Upper lobe of left lung (tissue), 6 donors: ENCODE results near the gene GRK5. TPM values are rescaled to one million over a fixed set of nuclear protein-coding genes. Genes with fewer than 3 reads are reported as not detected.
A peak's percentile ranks its signal among the peaks of the same experiment; 100 is the strongest.

Source experiments
- ATAC-seq, 2 donors: fragments of 200-7000 bp; cut with Tn5 transposase; one replicate each; pipeline ENCODE4 v1.9.1; 2022; ENCODE audit warnings: mild to moderate bottlenecking in 2 of 2, moderate library complexity in 2 of 2; ENCODE audit not compliant: low FRiP score in 2 of 2
- DNase-seq, 2 donors: peaks; one replicate each; pipeline ENCODE4 v3.0.0-alpha.2; 2019 to 2020
- H3K27ac ChIP-seq, 4 donors: fragments of 200-600 bp; sonication (generic); one replicate each; pipeline ENCODE4 v1.5.1; 2016 to 2019
- H3K27me3 ChIP-seq, 4 donors: fragments of 200-600 bp; sonication (generic); one replicate each; pipeline ENCODE4 v1.5.1; 2017 to 2019
- H3K36me3 ChIP-seq, 4 donors: fragments of 200-600 bp; sonication (generic); one replicate each; pipeline ENCODE4 v1.5.1; 2016 to 2019
- H3K4me1 ChIP-seq, 4 donors: fragments of 200-600 bp; sonication (generic); one replicate each; pipeline ENCODE4 v1.5.1; 2018 to 2019
- H3K4me3 ChIP-seq, 4 donors: fragments of 200-600 bp; sonication (generic); one replicate each; pipeline ENCODE4 v1.5.1; 2017 to 2019; ENCODE audit warnings: mild to moderate bottlenecking in 2 of 4, moderate library complexity in 1 of 4
- H3K9me3 ChIP-seq, 4 donors: fragments of 200-600 bp; sonication (generic); one replicate each; pipeline ENCODE4 v1.5.1; 2018 to 2019
- CTCF ChIP-seq, 6 experiments: fragments of 450-650 bp in 4 of 6; fragments of 200-600 bp in 2 of 6; sonication (generic) in 2 of 6; IDR thresholded peaks; one replicate each; pipeline ENCODE4 v1.5.1; 2016 to 2019; ENCODE audit warnings: antibody characterized with exemption in 6 of 6
- EP300 ChIP-seq, 4 donors: sonication (generic); formaldehyde crosslinking; IDR thresholded peaks; one replicate each; pipeline ENCODE4 v1.5.1; 2017; ENCODE audit warnings: antibody characterized with exemption in 4 of 4, control low read depth in 2 of 4
- POLR2A ChIP-seq, 4 donors: fragments of 450-650 bp; IDR thresholded peaks; one replicate each; pipeline ENCODE4 v1.5.1; 2016 to 2017; ENCODE audit warnings: antibody characterized with exemption in 4 of 4, mild to moderate bottlenecking in 2 of 4
- POLR2AphosphoS5 ChIP-seq, 2 donors: sonication (generic); formaldehyde crosslinking; IDR thresholded peaks; one replicate each; pipeline ENCODE4 v1.5.1; 2017; ENCODE audit warnings: antibody characterized with exemption in 2 of 2
- WGBS, 2 donors: methylation state at CpG; one replicate each; pipeline ENCODE4 v1.1.5; 2017 to 2018; 5-methylcytosine and 5-hydroxymethylcytosine counted together
- total RNA-seq, 6 donors: library from RNA; depleted of rRNA in 4 of 6; stranded (reverse); fragments of >200 nt in 4 of 6; gene quantifications; one replicate each; pipeline versions ENCODE4 v1.1.0 to v1.2.1, GENCODE V29; 2016 to 2021
- donor health status: DM: no; HTN: no; CAD: no; lungs with moderate emphysema.
- donor health status: DM: no; HTN: yes; CAD: no; lungs with severe emphysema.

The GRK5 gene
- total RNA-seq, 6 donors from 2014 or later = 38.6 to 80.9 (median 61.1) TPM

GRCh38 chr10:119483001-119483400 is 275.6 kb downstream of the GRK5 start:
- no peak for TF ChIP-seq EP300 (IDR thresholded peaks at IDR 0.05)
- no peak for TF ChIP-seq POLR2A (IDR thresholded peaks at IDR 0.05)
- ATAC-seq = no peak
- H3K9me3 ChIP-seq = no peaks in the 10 kb centered on the region
- no peaks in the 10 kb centered on the region for H3K27me3 ChIP-seq
- DNase-seq = no peak
- H3K27ac ChIP-seq = peak overlapping the region in 1 of 4 donors; percentile 32
- H3K36me3 ChIP-seq = no peaks in the 10 kb centered on the region
- no peak overlapping the region for H3K4me3 ChIP-seq
- H3K4me1 ChIP-seq = no peaks in the 10 kb centered on the region
- WGBS, 2 donors = 81 to 91% methylated on average over 6 of the region's 6 CpGs

GRCh38 chr10:119483839-119484238 is 276.5 kb downstream of the GRK5 start:
- H3K36me3 ChIP-seq = no peaks in the 10 kb centered on the region
- WGBS, 2 donors = 61% methylated on average over 9 of the region's 9 CpGs
- ATAC-seq = no peak
- H3K4me3 ChIP-seq = no peak overlapping the region
- no peak for TF ChIP-seq CTCF (IDR thresholded peaks at IDR 0.05)
- no peak for TF ChIP-seq POLR2A (IDR thresholded peaks at IDR 0.05)
- no peak for TF ChIP-seq POLR2AphosphoS5 (IDR thresholded peaks at IDR 0.05)
- TF ChIP-seq EP300 (IDR thresholded peaks at IDR 0.05) = no peak
- no peaks in the 10 kb centered on the region for H3K9me3 ChIP-seq
- no peak for DNase-seq
- no peaks in the 10 kb centered on the region for H3K27me3 ChIP-seq
- no peaks in the 10 kb centered on the region for H3K4me1 ChIP-seq
- H3K27ac ChIP-seq = no peak overlapping the region

GRCh38 chr10:119488675-119489074 is 281.3 kb downstream of the GRK5 start:
- ATAC-seq (no peak), DNase-seq (no peak)
- no peaks in the 10 kb centered on the region for H3K27me3 ChIP-seq
- H3K9me3 ChIP-seq = no peaks in the 10 kb centered on the region
- H3K36me3 ChIP-seq = no peaks in the 10 kb centered on the region
- H3K4me1 ChIP-seq = peaks cover 7 to 10% (median 8%) of the 10 kb centered on the region in 4 donors
- no peak for TF ChIP-seq EP300 (IDR thresholded peaks at IDR 0.05)
- TF ChIP-seq CTCF (IDR thresholded peaks at IDR 0.05) = no peak
- TF ChIP-seq POLR2AphosphoS5 (IDR thresholded peaks at IDR 0.05) = no peak
- no peak overlapping the region for H3K4me3 ChIP-seq
- 74 to 81% methylated on average over 7 of the region's 7 CpGs for WGBS, 2 donors
- H3K27ac ChIP-seq = no peak overlapping the region

- H3K4me3 ChIP-seq = peak overlapping the region in 2 of 4 donors; percentile 26 to 30
- ATAC-seq = no peak
Observed at GRCh38 chr10:119489991-119490326, 282.6 kb downstream of the GRK5 start.

GRCh38 chr10:119491966-119492757 is 284.8 kb downstream of the GRK5 start:
- Histone ChIP-seq H3K27ac (no peak overlapping the region), H3K9me3 (no peaks in the 10 kb centered on the region), H3K4me3 (no peak overlapping the region), H3K27me3 (no peaks in the 10 kb centered on the region), H3K36me3 (no peaks in the 10 kb centered on the region), H3K4me1 (peaks cover 8 to 12% (median 10%) of the 10 kb centered on the region in 4 donors)
- TF ChIP-seq CTCF (IDR thresholded peaks at IDR 0.05) = no peak
- TF ChIP-seq POLR2AphosphoS5 (IDR thresholded peaks at IDR 0.05) = no peak
- no peak for TF ChIP-seq EP300 (IDR thresholded peaks at IDR 0.05)
- no peak for TF ChIP-seq POLR2A (IDR thresholded peaks at IDR 0.05)
- DNase-seq (no peak), ATAC-seq (no peak)
- WGBS, 2 donors = 68 to 71% methylated on average over 6 of the region's 6 CpGs

More at GRCh38 chr10:119489991-119490326, 282.6 kb downstream of the GRK5 start:
- WGBS, 2 donors = 64 to 74% methylated on average over 4 to 5 of the region's 5 CpGs
- H3K27ac ChIP-seq = peak overlapping the region in 1 of 4 donors; percentile 76
- peak in 2 of 6 experiments; percentile 1 to 37 for TF ChIP-seq CTCF (IDR thresholded peaks at IDR 0.05)
- no peak for TF ChIP-seq POLR2A (IDR thresholded peaks at IDR 0.05)
- H3K4me1 ChIP-seq = peaks cover 8 to 12% (median 10%) of the 10 kb centered on the region in 4 donors
- no peaks in the 10 kb centered on the region for H3K36me3 ChIP-seq
- no peaks in the 10 kb centered on the region for H3K27me3 ChIP-seq
- DNase-seq = no peak
- H3K9me3 ChIP-seq = no peaks in the 10 kb centered on the region
